ENCODE results near the gene THSD7B.

GRCh38 chr2:137420744-137421143 is 655.4 kb downstream of the THSD7B start:
- no peak for TF ChIP-seq REST (IDR thresholded peaks at IDR 0.05; ENCODE audit: low read depth, low read length)
- TF ChIP-seq SUZ12 (IDR thresholded peaks at IDR 0.05; ENCODE audit: unreplicated experiment), result no peak
- no peak for TF ChIP-seq SMAD1 (IDR thresholded peaks at IDR 0.05; ENCODE audit: low read depth, partially characterized antibody)
